Activated naive CD4-positive, alpha-beta T cell treated with anti-CD3 and anti-CD28 coated beads, Interleukin-2, amount 10 ng/mL, durations not matched to agents 7 days and 5 days (primary cell): Measurements from ENCODE around the gene DDO.
"Not testable (repeated sequence)": the region's sequence is repeated elsewhere in the genome, so short reads cannot be mapped to it uniquely, and the experiment has no call there.

Experiments used
- CTCF ChIA-PET: fragments of 350-600 bp; sonication (Branson Sonifier 250); formaldehyde crosslinking; loops from one replicate; lab custom pipeline; 2021; ENCODE audit warnings: antibody characterized with exemption; lab: Charles Lee
- DNase-seq: peaks from one replicate; pipeline ENCODE4 v3.0.0-alpha.2; 2020
- H3K27ac Mint-ChIP-seq: one replicate; pipeline ENCODE4 v1.8.0; 2021; ENCODE audit warnings: mild to moderate bottlenecking, moderate library complexity, mixed read lengths
- H3K27me3 Mint-ChIP-seq: one replicate; pipeline ENCODE4 v1.8.0; 2021; ENCODE audit warnings: mild to moderate bottlenecking, mixed read lengths
- H3K36me3 Mint-ChIP-seq: one replicate; pipeline ENCODE4 v1.8.0; 2021; ENCODE audit warnings: mixed read lengths
- H3K4me1 Mint-ChIP-seq: one replicate; pipeline ENCODE4 v1.8.0; 2021; ENCODE audit warnings: mixed read lengths
- H3K4me3 Mint-ChIP-seq: one replicate; pipeline ENCODE4 v1.8.0; 2021; ENCODE audit warnings: mild to moderate bottlenecking, moderate library complexity, mixed read lengths
- H3K9me3 Mint-ChIP-seq: one replicate; pipeline ENCODE4 v1.8.0; 2021; ENCODE audit warnings: mixed read lengths

DDO gene

DNA sequence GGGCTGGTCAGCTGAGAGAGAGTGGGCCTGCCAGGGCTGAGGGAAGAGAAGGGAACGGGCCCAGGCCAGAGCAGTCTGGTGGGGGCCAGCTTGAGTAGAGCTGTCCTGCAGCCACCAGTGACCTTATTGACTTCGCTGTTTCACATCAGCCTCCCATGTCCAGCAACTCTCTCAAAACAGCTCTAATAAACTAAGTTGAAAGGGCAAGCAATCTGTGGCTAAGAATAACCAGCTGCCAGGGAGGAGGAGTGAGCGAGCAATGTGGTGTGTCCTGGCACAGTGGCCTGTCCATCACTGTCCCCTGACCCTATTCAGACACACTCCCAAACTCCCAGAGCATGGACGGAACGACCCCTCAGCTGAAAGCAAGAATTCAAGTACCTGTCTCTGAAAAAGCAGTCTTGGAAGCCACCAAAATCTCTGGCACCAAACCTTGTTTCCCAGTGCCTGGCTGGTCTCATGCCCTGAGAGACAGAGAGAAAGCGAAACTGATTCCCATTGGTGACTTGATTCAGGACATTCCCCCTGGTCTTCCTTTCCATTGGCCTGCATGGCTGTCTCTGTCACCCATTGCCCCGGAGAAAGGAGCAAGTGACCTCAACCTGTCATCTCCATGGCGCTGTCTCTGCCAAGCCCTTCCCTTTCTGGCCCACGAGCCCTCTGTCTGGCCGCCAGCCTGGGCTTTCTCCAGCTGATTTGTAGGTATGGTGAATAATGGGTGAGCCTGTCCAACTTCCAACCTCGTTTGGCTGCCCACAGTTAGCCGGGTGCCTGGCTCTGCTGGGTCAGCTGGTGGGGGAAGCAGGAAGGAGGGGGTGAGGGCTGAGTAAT, at the start of gene DDO:
TSS of gene DDO (minus strand) at position 490 of the 831 bp plus-strand sequence. CDS start 2,113 bp downstream, outside the sequence.
- CTCF ChIA-PET: no interaction called here
- Mint-ChIP-seq H3K4me3 (no peak within 1 kb of the TSS), H3K27me3 (peaks cover 16% of the 10 kb centered on the region), H3K36me3 (no peaks in the 10 kb centered on the region), H3K9me3 (no peaks in the 10 kb centered on the region), H3K4me1 (no peaks in the 10 kb centered on the region), H3K27ac (no peak within 1 kb of the TSS)
- DNase-seq: no peak

DNA sequence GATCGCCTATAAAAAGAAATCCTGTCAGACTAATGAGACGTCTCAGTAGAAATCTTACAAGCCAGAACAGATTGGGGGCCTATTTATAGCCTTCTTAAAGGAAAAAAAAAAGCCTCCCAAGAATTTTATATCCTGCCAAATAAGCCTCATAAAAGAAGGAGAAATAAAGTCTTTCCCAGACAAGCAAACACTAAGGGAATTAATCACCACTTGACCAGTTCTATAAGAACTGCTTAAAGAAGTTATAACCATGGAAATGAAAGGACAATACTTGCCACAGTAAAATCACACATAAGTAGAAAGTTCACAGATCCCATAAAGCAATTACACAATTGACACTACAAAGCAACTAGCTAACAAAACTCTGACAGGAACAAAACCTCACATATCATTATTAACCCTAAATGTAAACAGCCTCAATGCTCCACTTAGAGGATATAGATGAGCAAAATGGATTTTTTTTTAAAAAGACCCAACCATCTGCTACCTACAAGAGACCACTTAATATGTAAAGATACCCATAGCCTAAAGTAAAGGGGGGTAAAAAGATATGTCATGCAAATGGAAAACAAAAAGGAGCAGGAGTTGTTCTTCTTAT, 47.6 kb upstream of the DDO start:
- Mint-ChIP-seq H3K4me1 (no peaks in the 10 kb centered on the region), H3K4me3 (no peak overlapping the region), H3K36me3 (no peaks in the 10 kb centered on the region), H3K9me3 (peaks cover 19% of the 10 kb centered on the region), H3K27me3 (peaks cover 19% of the 10 kb centered on the region), H3K27ac (no peak overlapping the region)
- CTCF ChIA-PET: no interaction called here
- DNase-seq: no peak

GRCh38 chr6:110461376-110461775, 46.0 kb upstream of the DDO start:
- H3K9me3 Mint-ChIP-seq: peaks cover 19% of the 10 kb centered on the region
- H3K36me3 Mint-ChIP-seq: no peaks in the 10 kb centered on the region
- DNase-seq: no peak
- peaks cover 19% of the 10 kb centered on the region for H3K27me3 Mint-ChIP-seq
- CTCF ChIA-PET: interaction anchor here (0.5 kb wide), 1 partner anchor 59 kb away, joined by 3 read pairs; no protein-coding TSS in a partner anchor
- no peak overlapping the region for H3K4me3 Mint-ChIP-seq
- H3K27ac Mint-ChIP-seq: no peak overlapping the region
- no peaks in the 10 kb centered on the region for H3K4me1 Mint-ChIP-seq

DNA sequence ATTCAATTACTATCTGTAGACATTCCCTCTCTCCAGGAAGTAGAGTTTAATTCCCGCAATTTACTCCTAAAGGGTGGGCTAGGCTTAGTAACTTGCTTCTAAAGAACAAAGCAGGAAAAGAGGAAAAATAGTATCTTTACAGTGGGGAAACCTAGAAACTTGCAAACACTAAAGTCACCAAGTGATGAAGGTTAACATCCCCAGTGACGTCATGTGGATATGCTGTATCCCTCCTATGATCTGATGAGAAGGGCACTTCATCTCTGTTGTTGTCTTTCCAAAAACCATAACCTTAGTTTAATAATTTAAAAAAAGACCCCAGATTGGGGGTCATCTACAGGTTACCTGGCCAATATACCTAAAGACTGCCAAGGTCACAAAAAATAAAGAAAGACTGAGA, 43.8 kb upstream of the DDO start:
- Mint-ChIP-seq H3K27me3 (peaks cover 11% of the 10 kb centered on the region), H3K4me3 (no peak overlapping the region), H3K36me3 (no peaks in the 10 kb centered on the region), H3K27ac (no peak overlapping the region), H3K4me1 (no peaks in the 10 kb centered on the region), H3K9me3 (peaks cover 19% of the 10 kb centered on the region)
- CTCF ChIA-PET: interaction anchor here (0.8 kb wide), 1 partner anchor 378 kb away, joined by 3 read pairs; no protein-coding TSS in a partner anchor
- no peak for DNase-seq

DNA sequence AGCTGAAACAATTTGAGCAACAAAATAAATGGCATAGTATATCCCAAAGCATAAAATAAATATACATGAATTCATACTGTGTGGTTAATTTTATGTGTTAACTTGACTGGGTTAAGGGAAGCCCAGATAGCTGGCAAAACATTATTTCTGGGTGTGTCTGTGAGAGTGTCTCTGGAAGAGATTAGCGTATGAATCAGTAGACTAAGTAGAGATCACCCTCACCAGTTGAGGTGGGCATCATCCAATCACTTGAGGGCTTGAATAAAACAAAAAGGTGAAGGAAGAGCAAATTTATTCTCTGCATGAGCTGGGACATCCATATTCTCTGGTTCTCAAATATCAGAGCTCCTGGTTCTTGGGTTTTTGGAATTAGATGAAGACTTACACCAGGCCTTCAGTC, 43.1 kb upstream of the DDO start:
- Mint-ChIP-seq H3K4me3 (no peak overlapping the region), H3K27me3 (peaks cover 7% of the 10 kb centered on the region), H3K36me3 (no peaks in the 10 kb centered on the region), H3K4me1 (no peaks in the 10 kb centered on the region), H3K27ac (no peak overlapping the region), H3K9me3 (peaks cover 14% of the 10 kb centered on the region)
- no peak for DNase-seq
- CTCF ChIA-PET: interaction anchor here (0.8 to 1.1 kb wide), 2 partner anchors 34 to 379 kb away, joined by 3 read pairs; no protein-coding TSS in a partner anchor

DNA sequence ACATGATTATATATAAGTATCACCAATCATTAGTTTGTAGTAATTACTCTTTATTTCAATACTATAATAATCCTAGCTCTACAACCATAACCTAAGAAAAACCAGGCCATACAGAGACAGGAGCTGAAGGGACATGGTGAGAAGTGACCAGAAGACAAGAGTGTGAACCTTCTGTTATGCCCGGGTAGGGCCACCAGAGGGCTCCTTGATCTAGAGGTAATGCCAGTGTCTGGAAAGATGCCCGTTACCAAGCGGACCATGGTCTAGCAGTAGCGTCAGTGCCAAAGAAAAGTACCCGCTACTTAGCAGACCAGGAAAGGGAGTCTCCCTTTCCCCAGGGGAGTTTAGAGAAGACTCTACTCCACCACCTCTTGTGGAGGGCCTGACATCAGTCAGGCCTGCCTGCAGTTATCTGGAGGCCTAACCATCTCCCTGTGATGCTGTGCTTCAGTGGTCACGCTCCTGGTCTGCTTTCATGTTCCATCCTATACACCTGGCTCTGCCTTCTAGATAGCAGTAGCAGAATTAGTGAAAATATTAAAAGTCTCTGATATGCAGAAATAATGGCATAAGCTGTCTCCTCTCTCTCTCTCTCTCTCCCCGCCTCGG, 42.3 kb upstream of the DDO start:
- H3K27me3 Mint-ChIP-seq, H3K4me1 Mint-ChIP-seq, H3K4me3 Mint-ChIP-seq, H3K36me3 Mint-ChIP-seq, H3K9me3 Mint-ChIP-seq, H3K27ac Mint-ChIP-seq: not testable (repeated sequence)
- peak; percentile 35 for DNase-seq
- CTCF ChIA-PET: interaction anchor here (1.1 kb wide), 1 partner anchor 35 kb away, joined by 3 read pairs; no protein-coding TSS in a partner anchor

GRCh38 chr6:110456694-110457093, 41.3 kb upstream of the DDO start:
- Mint-ChIP-seq H3K36me3 (no peaks in the 10 kb centered on the region), H3K27ac (no peak overlapping the region), H3K4me1 (no peaks in the 10 kb centered on the region), H3K27me3 (peaks cover 11% of the 10 kb centered on the region), H3K9me3 (peaks cover 3% of the 10 kb centered on the region), H3K4me3 (no peak overlapping the region)
- CTCF ChIA-PET: no interaction called here
- DNase-seq: no peak

DNA sequence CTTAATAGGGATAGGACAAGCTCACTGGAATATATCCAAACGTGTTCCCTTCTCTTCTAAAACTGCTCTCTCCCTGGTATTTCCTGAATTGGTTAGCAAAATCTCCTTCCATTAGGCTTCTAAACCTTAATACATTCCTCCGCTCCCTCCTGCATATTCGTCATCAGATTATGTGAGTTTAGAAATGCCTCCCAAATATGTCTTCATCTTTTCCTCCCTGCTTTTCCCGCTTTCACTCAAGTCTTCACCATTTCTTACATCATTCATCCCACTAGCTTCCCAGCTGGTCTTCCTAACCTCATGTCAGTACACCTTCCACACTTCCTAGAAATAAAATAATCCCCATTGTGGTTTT, 34.1 kb upstream of the DDO start:
- H3K36me3 Mint-ChIP-seq: no peaks in the 10 kb centered on the region
- CTCF ChIA-PET: no interaction called here
- H3K27ac Mint-ChIP-seq: no peak overlapping the region
- H3K27me3 Mint-ChIP-seq: peaks cover 7% of the 10 kb centered on the region
- H3K9me3 Mint-ChIP-seq: no peaks in the 10 kb centered on the region
- no peak overlapping the region for H3K4me3 Mint-ChIP-seq
- no peaks in the 10 kb centered on the region for H3K4me1 Mint-ChIP-seq
- no peak for DNase-seq

- Mint-ChIP-seq H3K9me3 (no peaks in the 10 kb centered on the region), H3K4me3 (no peak overlapping the region), H3K27me3 (peaks cover 7% of the 10 kb centered on the region), H3K27ac (no peak overlapping the region), H3K36me3 (no peaks in the 10 kb centered on the region), H3K4me1 (no peaks in the 10 kb centered on the region)
- no peak for DNase-seq
- CTCF ChIA-PET: no interaction called here
These were observed 33.6 kb upstream of the DDO start for GRCh38 chr6:110448846-110449540.

GRCh38 chr6:110447761-110448160, 32.4 kb upstream of the DDO start:
- no peak for DNase-seq
- Mint-ChIP-seq H3K27ac (no peak overlapping the region), H3K4me1 (no peaks in the 10 kb centered on the region), H3K4me3 (no peak overlapping the region), H3K27me3 (peaks cover 7% of the 10 kb centered on the region), H3K36me3 (no peaks in the 10 kb centered on the region), H3K9me3 (no peaks in the 10 kb centered on the region)
- CTCF ChIA-PET: no interaction called here

- no peak overlapping the region for H3K4me3 Mint-ChIP-seq
- no peaks in the 10 kb centered on the region for H3K36me3 Mint-ChIP-seq
These were observed 31.0 kb upstream of the DDO start for GRCh38 chr6:110446405-110446804.

DNA sequence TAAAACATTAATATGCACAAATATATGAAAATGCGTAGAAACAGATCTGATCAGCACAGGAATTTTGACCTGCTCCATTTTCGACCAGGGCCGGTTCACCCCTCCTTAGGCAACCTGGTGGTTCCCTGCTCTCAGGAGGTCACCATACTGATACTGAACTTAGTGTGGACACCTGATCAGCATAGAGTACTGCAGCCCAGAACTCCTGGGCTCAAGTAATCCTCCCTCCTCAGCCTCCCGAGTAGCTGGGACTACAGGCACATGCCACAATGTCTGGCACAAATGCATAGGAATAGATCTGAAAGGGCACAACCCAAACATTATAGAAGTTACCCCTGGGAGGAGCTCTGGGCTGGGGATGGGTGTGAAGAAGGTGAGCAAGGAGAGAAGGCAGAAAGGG, 24.7 kb upstream of the DDO start:
- Mint-ChIP-seq H3K9me3 (no peaks in the 10 kb centered on the region), H3K36me3 (no peaks in the 10 kb centered on the region), H3K4me1 (no peaks in the 10 kb centered on the region), H3K27ac (no peak overlapping the region), H3K27me3 (peaks cover 16% of the 10 kb centered on the region), H3K4me3 (no peak overlapping the region)
- CTCF ChIA-PET: no interaction called here
- DNase-seq: no peak

More at GRCh38 chr6:110446405-110446804, 31.0 kb upstream of the DDO start:
- no peak overlapping the region for H3K27ac Mint-ChIP-seq
- CTCF ChIA-PET: no interaction called here
- no peaks in the 10 kb centered on the region for H3K4me1 Mint-ChIP-seq
- DNase-seq: no peak
- no peaks in the 10 kb centered on the region for H3K9me3 Mint-ChIP-seq
- H3K27me3 Mint-ChIP-seq: peaks cover 7% of the 10 kb centered on the region

DNA sequence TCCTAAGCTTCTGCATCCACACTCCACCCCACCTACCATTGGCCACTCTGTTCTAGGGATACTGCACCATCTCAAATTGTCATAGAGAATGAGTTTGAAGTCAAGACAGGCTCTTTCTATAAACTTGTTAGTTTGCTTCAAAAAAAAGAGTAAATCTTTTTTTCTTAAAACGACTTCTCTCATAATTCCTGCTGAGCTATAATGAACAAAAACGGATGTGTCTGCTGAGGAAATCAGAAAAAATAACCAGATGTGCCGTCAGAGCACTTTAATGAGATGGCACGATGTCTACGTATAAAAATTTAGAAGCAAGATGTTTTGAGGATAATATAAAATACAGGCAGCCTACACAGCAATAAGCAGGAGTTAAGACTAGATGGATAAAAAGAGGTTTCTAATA, 24.0 kb upstream of the DDO start:
- Mint-ChIP-seq H3K9me3 (no peaks in the 10 kb centered on the region), H3K4me1 (no peaks in the 10 kb centered on the region), H3K4me3 (no peak overlapping the region), H3K27ac (no peak overlapping the region), H3K36me3 (no peaks in the 10 kb centered on the region), H3K27me3 (peaks cover 14% of the 10 kb centered on the region)
- DNase-seq: no peak
- CTCF ChIA-PET: no interaction called here

DNA sequence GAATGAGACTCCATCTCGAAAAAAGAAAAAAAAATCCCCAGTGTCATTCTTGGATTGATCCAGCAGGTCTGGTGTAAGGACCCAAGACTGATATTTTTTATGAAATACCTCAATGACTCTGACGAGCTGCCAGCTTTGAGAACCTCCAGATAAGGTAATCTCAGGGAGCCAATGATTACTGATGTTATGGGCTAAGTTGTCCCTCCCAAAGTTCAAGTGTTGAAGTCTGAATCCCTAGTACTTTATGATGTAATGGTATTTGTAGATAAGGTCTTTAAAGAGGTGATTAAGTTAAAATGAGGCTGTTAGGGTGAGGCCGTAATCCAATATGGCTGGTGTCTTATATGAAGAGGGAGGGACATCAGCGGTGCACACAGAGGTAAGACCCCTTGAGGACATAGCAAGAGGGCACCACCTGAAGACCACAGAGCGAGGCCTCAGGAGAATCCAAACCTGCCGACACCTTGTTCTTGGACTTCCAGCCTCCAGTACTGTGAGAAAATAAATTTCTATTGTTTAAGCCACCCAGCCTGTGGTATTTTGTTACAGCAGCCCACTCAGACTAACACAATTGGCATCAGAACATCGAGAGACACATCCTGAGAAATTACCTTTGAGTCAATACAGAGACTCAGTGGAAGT, 19.7 kb upstream of the DDO start:
- no peak overlapping the region for H3K27ac Mint-ChIP-seq

More for the DNA sequence above, 19.7 kb upstream of the DDO start:
- no peaks in the 10 kb centered on the region for H3K36me3 Mint-ChIP-seq
- no peaks in the 10 kb centered on the region for H3K9me3 Mint-ChIP-seq
- peaks cover 8% of the 10 kb centered on the region for H3K27me3 Mint-ChIP-seq
- no peak for DNase-seq
- CTCF ChIA-PET: no interaction called here
- no peak overlapping the region for H3K4me3 Mint-ChIP-seq
- H3K4me1 Mint-ChIP-seq: no peaks in the 10 kb centered on the region
